ENCODE measurements around the gene WDR91.

Gene WDR91

DNA sequence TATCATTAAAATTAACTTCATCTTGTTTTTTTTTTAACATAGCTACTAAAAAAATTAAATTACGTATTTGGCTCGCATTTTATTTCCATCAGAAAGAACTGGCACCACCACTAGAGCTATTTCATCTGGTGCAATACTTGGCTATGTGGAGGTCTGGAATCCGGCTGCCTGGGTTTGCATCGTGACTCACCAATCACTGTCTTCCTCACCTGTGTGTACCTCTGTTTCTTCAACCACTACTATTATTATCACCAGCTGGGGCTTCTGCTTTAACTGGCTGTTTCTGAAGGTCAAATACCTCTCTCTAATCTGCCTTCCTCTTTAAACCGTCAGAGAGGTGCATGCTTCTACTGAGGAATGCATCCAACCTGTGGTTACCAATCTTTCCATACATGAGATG, 6.5 kb downstream of the WDR91 start:
- H3K79me2 ChIP-seq (ENCODE audit: insufficient read depth, low read length), result no peaks in the 10 kb centered on the region; the same call in 1 of the 2 replicates
- H3K9ac ChIP-seq (ENCODE audit: low read depth, low read length, poor library complexity, severe bottlenecking), result no peak overlapping the region
- no peaks in the 10 kb centered on the region for H4K20me1 ChIP-seq (ENCODE audit: insufficient read depth, low read length, poor library complexity, severe bottlenecking)
- no peak overlapping the region for H3K4me3 ChIP-seq (ENCODE audit: low read length, poor library complexity, severe bottlenecking)
- H3K27me3 ChIP-seq (ENCODE audit: insufficient read depth, low read length, poor library complexity, severe bottlenecking), result no peaks in the 10 kb centered on the region
- H3F3A ChIP-seq (ENCODE audit: low read depth), result no peaks in the 10 kb centered on the region
- H2AFZ ChIP-seq (ENCODE audit: low read length), result no peak overlapping the region
- H3K36me3 ChIP-seq (ENCODE audit: insufficient read depth, low read length), result no peaks in the 10 kb centered on the region
- TF ChIP-seq, protein P1, sequence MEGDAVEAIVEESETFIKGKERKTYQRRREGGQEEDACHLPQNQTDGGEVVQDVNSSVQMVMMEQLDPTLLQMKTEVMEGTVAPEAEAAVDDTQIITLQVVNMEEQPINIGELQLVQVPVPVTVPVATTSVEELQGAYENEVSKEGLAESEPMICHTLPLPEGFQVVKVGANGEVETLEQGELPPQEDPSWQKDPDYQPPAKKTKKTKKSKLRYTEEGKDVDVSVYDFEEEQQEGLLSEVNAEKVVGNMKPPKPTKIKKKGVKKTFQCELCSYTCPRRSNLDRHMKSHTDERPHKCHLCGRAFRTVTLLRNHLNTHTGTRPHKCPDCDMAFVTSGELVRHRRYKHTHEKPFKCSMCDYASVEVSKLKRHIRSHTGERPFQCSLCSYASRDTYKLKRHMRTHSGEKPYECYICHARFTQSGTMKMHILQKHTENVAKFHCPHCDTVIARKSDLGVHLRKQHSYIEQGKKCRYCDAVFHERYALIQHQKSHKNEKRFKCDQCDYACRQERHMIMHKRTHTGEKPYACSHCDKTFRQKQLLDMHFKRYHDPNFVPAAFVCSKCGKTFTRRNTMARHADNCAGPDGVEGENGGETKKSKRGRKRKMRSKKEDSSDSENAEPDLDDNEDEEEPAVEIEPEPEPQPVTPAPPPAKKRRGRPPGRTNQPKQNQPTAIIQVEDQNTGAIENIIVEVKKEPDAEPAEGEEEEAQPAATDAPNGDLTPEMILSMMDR (conservative IDR thresholded peaks at IDR 0.05; ENCODE audit: low read length), result no peak
- TF ChIP-seq EZH2phosphoT487 (IDR thresholded peaks at IDR 0.05; ENCODE audit: borderline replicate concordance), result no peak
- H3K9me2 ChIP-seq (replicated peaks; ENCODE audit: low read depth, low read length), result no peaks in the 10 kb centered on the region
- H3K9me3 ChIP-seq (ENCODE audit: insufficient read depth, low read depth, low read length), result no peaks in the 10 kb centered on the region
- no peak overlapping the region for H3K4me2 ChIP-seq (ENCODE audit: low read depth, low read length, poor library complexity, severe bottlenecking)
- peaks cover 21% of the 10 kb centered on the region for H3K4me1 ChIP-seq (ENCODE audit: insufficient read depth, low read length, poor library complexity, severe bottlenecking)

GRCh38 chr7:135204341-135204749, 7.0 kb downstream of the WDR91 start:
- TF ChIP-seq, protein P1 (conservative IDR thresholded peaks at IDR 0.05; ENCODE audit: low read length), result no peak
- no peak for TF ChIP-seq EZH2phosphoT487 (IDR thresholded peaks at IDR 0.05; ENCODE audit: borderline replicate concordance)
- Histone ChIP-seq H3K27me3 (ENCODE audit: insufficient read depth, low read length, poor library complexity, severe bottlenecking) (no peaks in the 10 kb centered on the region), H3K4me3 (ENCODE audit: low read length, poor library complexity, severe bottlenecking) (no peak overlapping the region), H3K4me1 (ENCODE audit: insufficient read depth, low read length, poor library complexity, severe bottlenecking) (peaks cover 18% of the 10 kb centered on the region), H3K9me2 (replicated peaks; ENCODE audit: low read depth, low read length) (no peaks in the 10 kb centered on the region), H3K36me3 (ENCODE audit: insufficient read depth, low read length) (no peaks in the 10 kb centered on the region), H3F3A (ENCODE audit: low read depth) (no peaks in the 10 kb centered on the region), H4K20me1 (ENCODE audit: insufficient read depth, low read length, poor library complexity, severe bottlenecking) (no peaks in the 10 kb centered on the region), H3K9ac (ENCODE audit: low read depth, low read length, poor library complexity, severe bottlenecking) (no peak overlapping the region), H3K4me2 (ENCODE audit: low read depth, low read length, poor library complexity, severe bottlenecking) (peak overlapping the region; percentile 16), H2AFZ (ENCODE audit: low read length) (no peak overlapping the region), H3K79me2 (ENCODE audit: insufficient read depth, low read length) (no peaks in the 10 kb centered on the region; the same call in 1 of the 2 replicates), H3K9me3 (ENCODE audit: insufficient read depth, low read depth, low read length) (no peaks in the 10 kb centered on the region)

GRCh38 chr7:135201350-135201749, 10.0 kb downstream of the WDR91 start:
- no peaks in the 10 kb centered on the region for H3K27me3 ChIP-seq (ENCODE audit: insufficient read depth, low read length, poor library complexity, severe bottlenecking)

More at GRCh38 chr7:135201350-135201749, 10.0 kb downstream of the WDR91 start:
- Histone ChIP-seq H3K9me2 (replicated peaks; ENCODE audit: low read depth, low read length) (no peaks in the 10 kb centered on the region), H3K9ac (ENCODE audit: low read depth, low read length, poor library complexity, severe bottlenecking) (no peak overlapping the region), H3F3A (ENCODE audit: low read depth) (no peaks in the 10 kb centered on the region), H3K4me1 (ENCODE audit: insufficient read depth, low read length, poor library complexity, severe bottlenecking) (peaks cover 3% of the 10 kb centered on the region), H3K4me2 (ENCODE audit: low read depth, low read length, poor library complexity, severe bottlenecking) (no peak overlapping the region), H4K20me1 (ENCODE audit: insufficient read depth, low read length, poor library complexity, severe bottlenecking) (no peaks in the 10 kb centered on the region), H3K4me3 (ENCODE audit: low read length, poor library complexity, severe bottlenecking) (no peak overlapping the region), H3K79me2 (ENCODE audit: insufficient read depth, low read length) (no peaks in the 10 kb centered on the region), H2AFZ (ENCODE audit: low read length) (no peak overlapping the region), H3K36me3 (ENCODE audit: insufficient read depth, low read length) (no peaks in the 10 kb centered on the region; the same call in 1 of the 2 replicates), H3K9me3 (ENCODE audit: insufficient read depth, low read depth, low read length) (no peaks in the 10 kb centered on the region)
- TF ChIP-seq, protein P1 (conservative IDR thresholded peaks at IDR 0.05; ENCODE audit: low read length), result no peak
- TF ChIP-seq EZH2phosphoT487 (IDR thresholded peaks at IDR 0.05; ENCODE audit: borderline replicate concordance), result no peak
